Common myeloid progenitor, CD34-positive (primary cell): ENCODE measurements around the gene TOMM40.
A peak's percentile ranks its signal among the peaks of the same experiment; 100 is the strongest.

Experiments
- CTCF ChIA-PET: fragments of 350-600 bp; sonication (Branson Sonifier 250); formaldehyde crosslinking; loops from one replicate; lab custom pipeline; 2021; ENCODE audit warnings: antibody characterized with exemption; lab: Charles Lee
- POLR2A ChIA-PET: fragments of 350-600 bp; sonication (Branson Sonifier 250); formaldehyde crosslinking; loops from one replicate; lab custom pipeline; 2021; ENCODE audit warnings: antibody characterized with exemption; lab: Charles Lee
- DNase-seq, 3 donors: peaks; one replicate each; pipeline versions ENCODE4 v3.0.0 to v3.0.0-alpha.2; 2013
- H3K27ac ChIP-seq, 2 experiments: 1 replicate in 1 of 2; 2 replicates in 1 of 2; pipeline ENCODE4 v1.7.0; 2013; ENCODE audit warnings: inconsistent platforms in 2 of 2, low read length in 2 of 2, mild to moderate bottlenecking in 2 of 2, low read depth in 1 of 2, moderate library complexity in 1 of 2; ENCODE audit not compliant: severe bottlenecking in 2 of 2, insufficient read depth in 1 of 2, poor library complexity in 1 of 2
- H3K27me3 ChIP-seq, 5 experiments: replicated peaks in 2 of 5; 1 replicate in 3 of 5; 2 replicates in 2 of 5; pipeline versions ENCODE4 v1.6.1 to v1.7.0; 2013; ENCODE audit warnings: low read length in 4 of 5, mild to moderate bottlenecking in 2 of 5, moderate library complexity in 2 of 5, inconsistent platforms in 1 of 5; ENCODE audit not compliant: insufficient read depth in 5 of 5, control insufficient read depth in 4 of 5
- H3K36me3 ChIP-seq, 4 experiments: 1 replicate in 2 of 4; 2 replicates in 2 of 4; pipeline versions ENCODE4 v1.6.1 to v1.7.0; 2013; ENCODE audit warnings: low read length in 3 of 4, control low read depth in 1 of 4, mild to moderate bottlenecking in 1 of 4; ENCODE audit not compliant: control insufficient read depth in 4 of 4, insufficient read depth in 4 of 4
- H3K4me1 ChIP-seq, 4 experiments: 1 replicate in 3 of 4; 2 replicates in 1 of 4; pipeline versions ENCODE4 v1.6.1 to v1.7.1; 2013; ENCODE audit warnings: low read length in 3 of 4, mild to moderate bottlenecking in 3 of 4, control low read depth in 1 of 4, inconsistent platforms in 1 of 4, moderate library complexity in 1 of 4; ENCODE audit not compliant: control insufficient read depth in 4 of 4, insufficient read depth in 4 of 4; ENCODE audit errors: control extremely low read depth in 1 of 4
- H3K4me3 ChIP-seq, 7 experiments: 1 replicate in 4 of 7; 2 replicates in 3 of 7; pipeline versions ENCODE4 v1.5.1 to v1.7.0; 2013; ENCODE audit warnings: mild to moderate bottlenecking in 7 of 7, low read length in 6 of 7, moderate library complexity in 6 of 7, inconsistent platforms in 2 of 7, low read depth in 2 of 7, control low read depth in 1 of 7; ENCODE audit not compliant: insufficient read depth in 4 of 7, control insufficient read depth in 1 of 7; ENCODE audit errors: extremely low read depth in 1 of 7
- H3K9me3 ChIP-seq, 5 experiments: 1 replicate in 4 of 5; 2 replicates in 1 of 5; pipeline versions ENCODE4 v1.6.1 to v1.7.1; 2013; ENCODE audit warnings: low read length in 4 of 5, mild to moderate bottlenecking in 2 of 5, inconsistent platforms in 1 of 5, low read depth in 1 of 5, moderate library complexity in 1 of 5; ENCODE audit not compliant: control insufficient read depth in 4 of 5, insufficient read depth in 2 of 5; ENCODE audit errors: control extremely low read depth in 1 of 5
- WGBS: methylation state at CpG from one replicate; pipeline ENCODE4 v1.1.5; 2013; ENCODE audit not compliant: insufficient coverage; 5-methylcytosine and 5-hydroxymethylcytosine counted together

Gene TOMM40

GRCh38 chr19:44848036-44848811, 42.8 kb upstream of the TOMM40 start:
- peaks cover 8 to 78% (median 76%) of the 10 kb centered on the region in 4 experiments for H3K4me1 ChIP-seq
- 20% methylated on average over 18 of the region's 19 CpGs for WGBS
- no peaks in the 10 kb centered on the region for H3K36me3 ChIP-seq
- ChIA-PET CTCF (interaction anchor here (0.8 to 2.6 kb wide), 5 partner anchors 9 to 157 kb away, joined by 3 to 10 read pairs (median 3); no protein-coding TSS in a partner anchor), POLR2A (no interaction called here)
- H3K27ac ChIP-seq: no peak overlapping the region
- no peak for DNase-seq
- H3K9me3 ChIP-seq: no peaks in the 10 kb centered on the region
- peak overlapping the region in 6 of 7 experiments; percentile 68 to 92 (median 82) for H3K4me3 ChIP-seq
- no peaks in the 10 kb centered on the region for H3K27me3 ChIP-seq

GRCh38 chr19:44848812-44849447, 42.1 kb upstream of the TOMM40 start:
- POLR2A ChIA-PET: interaction anchor here (1.3 kb wide), 1 partner anchor 79 kb away, joined by 3 read pairs; no protein-coding TSS in a partner anchor
- Histone ChIP-seq H3K9me3 (no peaks in the 10 kb centered on the region), H3K27ac (no peak overlapping the region), H3K27me3 (no peaks in the 10 kb centered on the region), H3K36me3 (peaks cover 0 to 3% (median 0%) of the 10 kb centered on the region in 4 experiments), H3K4me3 (peak overlapping the region in 4 of 7 experiments; percentile 15 to 92 (median 58)), H3K4me1 (peaks cover 8 to 78% (median 78%) of the 10 kb centered on the region in 4 experiments)
- CTCF ChIA-PET: interaction anchor here (0.8 to 2.2 kb wide), 7 partner anchors 10 to 158 kb away, joined by 3 to 5 read pairs (median 3); no protein-coding TSS in a partner anchor
- no peak for DNase-seq
- WGBS: 51% methylated on average over 9 of the region's 18 CpGs

GRCh38 chr19:44850641-44851109, 40.4 kb upstream of the TOMM40 start:
- H3K27ac ChIP-seq: peak overlapping the region in 1 of 2 experiments; percentile 12
- no peaks in the 10 kb centered on the region for H3K9me3 ChIP-seq
- H3K36me3 ChIP-seq: peaks cover 0 to 4% (median 0%) of the 10 kb centered on the region in 4 experiments
- no peaks in the 10 kb centered on the region for H3K27me3 ChIP-seq
- no peak overlapping the region for H3K4me3 ChIP-seq
- ChIA-PET POLR2A (interaction anchor here (0.5 kb wide), 1 partner anchor 18 kb away, joined by 4 read pairs; no protein-coding TSS in a partner anchor), CTCF (interaction anchor here (0.9 to 2.3 kb wide), 6 partner anchors 8 to 174 kb away, joined by 3 to 7 read pairs (median 4); no protein-coding TSS in a partner anchor)
- peaks cover 5 to 80% (median 65%) of the 10 kb centered on the region in 4 experiments for H3K4me1 ChIP-seq
- no peak for DNase-seq
- WGBS: 87% methylated on average over 6 of the region's 8 CpGs

GRCh38 chr19:44851427-44851826, 39.6 kb upstream of the TOMM40 start:
- no peaks in the 10 kb centered on the region for H3K9me3 ChIP-seq
- H3K36me3 ChIP-seq: peaks cover 0 to 4% (median 0%) of the 10 kb centered on the region in 4 experiments
- no peaks in the 10 kb centered on the region for H3K27me3 ChIP-seq
- peak in 2 of 3 donors; percentile 73 to 80 for DNase-seq
- H3K27ac ChIP-seq: peak overlapping the region in 1 of 2 experiments; percentile 12
- POLR2A ChIA-PET: interaction anchor here (0.5 kb wide), 1 partner anchor 17 kb away, joined by 4 read pairs; no protein-coding TSS in a partner anchor
- WGBS: 33% methylated on average over 2 of the region's 2 CpGs
- H3K4me3 ChIP-seq: peak overlapping the region in 2 of 7 experiments; percentile 12 to 35
- CTCF ChIA-PET: interaction anchor here (0.9 to 2.3 kb wide), 8 partner anchors 7 to 175 kb away, joined by 3 to 7 read pairs (median 4); no protein-coding TSS in a partner anchor
- peaks cover 5 to 87% (median 70%) of the 10 kb centered on the region in 4 experiments for H3K4me1 ChIP-seq

GRCh38 chr19:44855606-44856005, 35.4 kb upstream of the TOMM40 start:
- Histone ChIP-seq H3K36me3 (peaks cover 0 to 4% (median 1%) of the 10 kb centered on the region in 4 experiments), H3K27me3 (no peaks in the 10 kb centered on the region), H3K4me3 (no peak overlapping the region), H3K4me1 (peaks cover 0 to 70% (median 53%) of the 10 kb centered on the region in 4 experiments), H3K27ac (no peak overlapping the region), H3K9me3 (no peaks in the 10 kb centered on the region)
- DNase-seq: no peak
- ChIA-PET POLR2A (interaction anchor here (1.2 kb wide), 1 partner anchor 9 kb away, joined by 4 read pairs; no protein-coding TSS in a partner anchor), CTCF (interaction anchor here (2.9 to 4.8 kb wide), 2 partner anchors 9 to 16 kb away, joined by 10 to 16 read pairs; partner anchors contain the start of gene NECTIN2)
- WGBS: no CpG with 5 or more reads among the region's 1 CpG

GRCh38 chr19:44856421-44857083, 34.5 kb upstream of the TOMM40 start:
- ChIA-PET CTCF (interaction anchor here (0.6 to 4.8 kb wide), 5 partner anchors 10 to 17 kb away, joined by 3 to 16 read pairs (median 7); partner anchors contain the start of gene NECTIN2), POLR2A (interaction anchor here (0.7 to 1.2 kb wide), 5 partner anchors 10 to 104 kb away, joined by 3 to 4 read pairs (median 3); partner anchors contain the start of gene TOMM40)
- H3K27me3 ChIP-seq: no peaks in the 10 kb centered on the region
- peaks cover 0 to 4% (median 1%) of the 10 kb centered on the region in 4 experiments for H3K36me3 ChIP-seq
- H3K27ac ChIP-seq: peak overlapping the region; percentile 15 to 71
- H3K4me1 ChIP-seq: peaks cover 0 to 60% (median 44%) of the 10 kb centered on the region in 4 experiments
- peak in 2 of 3 donors; percentile 78 to 86 for DNase-seq
- H3K4me3 ChIP-seq: peak overlapping the region in 4 of 7 experiments; percentile 11 to 59 (median 27)
- H3K9me3 ChIP-seq: no peaks in the 10 kb centered on the region
- 10% methylated on average over 5 of the region's 10 CpGs for WGBS
